ENCODE results near the gene HSF2. TPM values are rescaled to one million over a fixed set of nuclear protein-coding genes. Genes with fewer than 3 reads are reported as not detected.

The HSF2 gene
- total RNA-seq, 4 donors from 2014 or later, result 2.3 to 17.0 (median 10.5) TPM

Small RNAs within 50 kb of the gene (small RNA-seq; reads per million reads assigned to genes)
- 0 reads per million in 4 donors for gene Z99129.1

Other genes with a start within 250 kb of the HSF2 start
- gene SERINC1, start 72.2 kb downstream of the HSF2 start, total RNA-seq, result 100 to 1,000 TPM in 2 of 4 donors, 10 to 100 TPM in 2; 52.2 to 137 (median 78.6) TPM
- gene PKIB, start 210.8 kb downstream of the HSF2 start, total RNA-seq, result 1 to 10 TPM in 3 of 4 donors, under 1 TPM in 1; 0.26 to 6.7 (median 3.2) TPM

Measured in esophagus squamous epithelium (tissue), 4 donors.